Measurements from ENCODE around the gene CNEP1R1. TPM values are rescaled to one million over a fixed set of nuclear protein-coding genes. Genes with fewer than 3 reads are reported as not detected.

The CNEP1R1 gene
- total and polyA plus RNA-seq, 2 of the 8 experiments (the other 6 are each of a cell fraction or from before 2014, with no cell fraction given): 10.6 to 13.6 TPM

GRCh38 chr16:50037662-50038220 lies 12.7 kb downstream of the CNEP1R1 start:
- Histone ChIP-seq H3K23me2 (ENCODE audit: low read depth, low read length) (no peaks in the 10 kb centered on the region), H3K14ac (ENCODE audit: insufficient read length) (no peak overlapping the region), H3K4me3 (ENCODE audit: extremely low read depth in 1 of 4, insufficient read depth in 2 of 4, low read depth in 3 of 4, low read length in 4 of 4) (no peak overlapping the region), H2AFZ (ENCODE audit: low read length) (no peak overlapping the region), H3K79me2 (ENCODE audit: control insufficient read depth in 1 of 2, insufficient read depth in 2 of 2, low read length in 2 of 2) (no peaks in the 10 kb centered on the region), H3K9ac (replicated peaks in 1 of 4; ENCODE audit: extremely low read depth in 1 of 4, low read depth in 3 of 4, low read length in 3 of 4) (no peak overlapping the region), H3K23ac (ENCODE audit: insufficient read length) (no peak overlapping the region), H4K5ac (ENCODE audit: insufficient read length, low read depth, low read length) (no peak overlapping the region), H2AK5ac (ENCODE audit: low read depth, low read length) (no peak overlapping the region), H3K18ac (ENCODE audit: extremely low read depth, low read length) (no peak overlapping the region), H3K4me2 (ENCODE audit: insufficient read depth in 1 of 2, low read depth in 2 of 2, low read length in 2 of 2) (no peak overlapping the region), H4K20me1 (replicated peaks in 1 of 2; ENCODE audit: control insufficient read depth in 1 of 2, insufficient read depth in 2 of 2, low read length in 2 of 2) (peaks cover 0 to under 1% of the 10 kb centered on the region in 2 experiments), H3K4ac (replicated peaks; ENCODE audit: insufficient read length, low read depth, low read length) (no peak overlapping the region), H2BK20ac (ENCODE audit: low read length) (no peak overlapping the region), H3K36me3 (ENCODE audit: control insufficient read depth in 2 of 4, insufficient read depth in 4 of 4, low read length in 3 of 4) (peaks cover 0 to 20% (median 8%) of the 10 kb centered on the region in 4 experiments; a peak in 4 of 8 replicates), H2BK12ac (ENCODE audit: low read depth, low read length) (no peak overlapping the region), H3K27me3 (replicated peaks in 1 of 4; ENCODE audit: control insufficient read depth in 3 of 4, extremely low read depth in 1 of 4, insufficient read depth in 3 of 4, low read length in 3 of 4) (no peaks in the 10 kb centered on the region), H2BK5ac (ENCODE audit: low read depth, low read length) (no peak overlapping the region), H3K4me1 (replicated peaks in 1 of 4; ENCODE audit: control insufficient read depth in 3 of 4, insufficient read depth in 4 of 4, low read length in 3 of 4) (no peaks in the 10 kb centered on the region), H3K56ac (replicated peaks; ENCODE audit: insufficient read length, low read depth, low read length) (no peak overlapping the region), H3K79me1 (ENCODE audit: low read depth, low read length) (no peaks in the 10 kb centered on the region), H2BK15ac (ENCODE audit: low read length) (no peak overlapping the region), H4K91ac (replicated peaks; ENCODE audit: insufficient read length, low read length) (no peak overlapping the region), H4K8ac (ENCODE audit: extremely low read depth, insufficient read depth, low read length) (no peak overlapping the region), H3K9me3 (ENCODE audit: insufficient read depth in 2 of 2, low read depth in 1 of 2, low read length in 1 of 2) (no peaks in the 10 kb centered on the region), H3K27ac (ENCODE audit: low read depth, low read length) (no peak overlapping the region), H2BK120ac (replicated peaks; ENCODE audit: low read depth, low read length) (no peak overlapping the region)
- FAIRE-seq (no peak), DNase-seq (ENCODE audit: low read depth in 1 of 2, low spot score in 2 of 2) (no peak)
- ChIA-PET POLR2A (ENCODE audit: partially characterized antibody) (interaction anchor here (0.6 to 1.3 kb wide), 3 partner anchors 13 to 138 kb away, joined by 3 to 5 read pairs (median 3); partner anchors contain the start of gene CNEP1R1), CTCF (ENCODE audit: partially characterized antibody) (interaction anchor here (0.9 kb wide), 1 partner anchor 13 kb away, joined by 4 read pairs; the partner anchor contains the start of gene CNEP1R1)
- WGBS, 2 experiments (ENCODE audit: extremely low coverage in 1 of 2, insufficient coverage in 1 of 2, insufficient read length in 1 of 2, insufficient replicate concordance in 2 of 2, low coverage in 1 of 2, low lambda C conversion rate in 2 of 2, missing lambda C conversion rate in 1 of 2): 86% methylated on average over 2 of the region's 2 CpGs; no CpG with 5 or more reads in 1 of the 2 experiments
- no peak for TF ChIP-seq EGR1 (IDR thresholded peaks at IDR 0.05; ENCODE audit: borderline replicate concordance, low read depth, low read length)
- TF ChIP-seq TAF7 (optimal IDR thresholded peaks at IDR 0.05; ENCODE audit: borderline replicate concordance, low read depth, low read length): no peak
- no peak for TF ChIP-seq YY1 (IDR thresholded peaks at IDR 0.05; ENCODE audit: low read depth, low read length)
- TF ChIP-seq SIN3A (conservative IDR thresholded peaks at IDR 0.05 in 1 of 2, IDR thresholded peaks at IDR 0.05 in 1 of 2; ENCODE audit: low read depth in 1 of 2, low read length in 2 of 2): no peak
- no peak for TF ChIP-seq SP1 (IDR thresholded peaks at IDR 0.05; ENCODE audit: low read depth, low read length)
- no peak for TF ChIP-seq SP2 (IDR thresholded peaks at IDR 0.05; ENCODE audit: low read length)
- TF ChIP-seq SUZ12 (IDR thresholded peaks at IDR 0.05; ENCODE audit: low read length): no peak
